Left lung (tissue), 10 donors: Measurements from ENCODE around the gene ERAL1. TPM values are rescaled to one million over a fixed set of nuclear protein-coding genes. Genes with fewer than 3 reads are reported as not detected.
A peak's percentile ranks its signal among the peaks of the same experiment; 100 is the strongest.

Experiments
- ATAC-seq: fragments of 200-7000 bp; cut with Tn5 transposase; one replicate; pipeline ENCODE4 v1.9.1; 2020; ENCODE audit warnings: moderate library complexity
- DNase-seq, 4 donors: peaks; one replicate each; pipeline ENCODE4 v3.0.0-alpha.2; 2013 to 2020
- H3K27ac ChIP-seq, 2 donors: fragments of 200-600 bp; sonication (generic) in 1 of 2; one replicate each; pipeline versions ENCODE4 v1.5.0 to v1.8.0; 2020 to 2021
- H3K27me3 ChIP-seq, 2 donors: fragments of 200-600 bp; sonication (generic) in 1 of 2; one replicate each; pipeline versions ENCODE4 v1.5.0 to v1.8.0; 2020 to 2021
- H3K36me3 ChIP-seq, 2 donors: fragments of 200-600 bp; sonication (generic) in 1 of 2; one replicate each; pipeline versions ENCODE4 v1.5.0 to v1.8.0; 2020 to 2021
- H3K4me1 ChIP-seq, 2 donors: fragments of 200-600 bp; one replicate each; pipeline ENCODE4 v1.8.0; 2021
- H3K4me3 ChIP-seq, 2 donors: fragments of 200-600 bp; sonication (generic) in 1 of 2; one replicate each; pipeline versions ENCODE4 v1.5.0 to v1.8.0; 2020 to 2021; ENCODE audit warnings: mild to moderate bottlenecking in 1 of 2
- H3K9me3 ChIP-seq, 2 donors: fragments of 200-600 bp; sonication (generic) in 1 of 2; one replicate each; pipeline versions ENCODE4 v1.5.0 to v1.8.0; 2020 to 2021
- CTCF ChIP-seq, 2 donors: fragments of 200-600 bp; sonication (generic) in 1 of 2; IDR thresholded peaks; one replicate each; pipeline versions ENCODE4 v1.5.0 to v1.8.0; 2021; ENCODE audit warnings: antibody characterized with exemption in 2 of 2
- intact Hi-C, 2 donors: fragments of 100-400 bp; cut with DNase I; formaldehyde crosslinking; loops; one replicate each; pipeline versions ENCODE4 v1.11.2 to v1.14.2; 2022
- polyA plus RNA-seq, 6 donors: library from polyadenylated mRNA; unstranded; fragments of 120-200 nt; gene quantifications; one replicate each; pipeline ENCODE4 v1.2.1, GENCODE V29; 2013; ENCODE audit not compliant: insufficient read length in 6 of 6
- total RNA-seq, 2 donors: library from RNA; stranded (reverse); fragmentation: NEBNext Ultra II Directional; extraction: Animal tissue kit (Norgen Biotek cat#: 25700); gene quantifications; one replicate each; pipeline ENCODE4 v1.2.1, GENCODE V29; 2021
- donor health status: DM: no; HTN: yes; CAD: no.
- donor health status: DM: no; HTN: no; CAD: no.

ERAL1 gene
- total and polyA plus RNA-seq, 8 donors = 30.0 to 70.1 (median 64.4) TPM

- Histone ChIP-seq H3K4me1 (peaks cover 17 to 74% of the 10 kb centered on the region in 2 donors), H3K9me3 (no peaks in the 10 kb centered on the region), H3K4me3 (peak overlapping the region in 1 of 2 donors; percentile 91), H3K27me3 (no peaks in the 10 kb centered on the region), H3K27ac (peak overlapping the region in 1 of 2 donors; percentile 99), H3K36me3 (no peaks in the 10 kb centered on the region)
- ATAC-seq = no peak
- intact Hi-C loops = no loop called here
- no peak for TF ChIP-seq CTCF (IDR thresholded peaks at IDR 0.05)
- DNase-seq = no peak
Measured at GRCh38 chr17:28898527-28898955, 43.7 kb downstream of the ERAL1 start.

GRCh38 chr17:28899212-28899815 lies 44.5 kb downstream of the ERAL1 start:
- H3K27ac ChIP-seq = peak overlapping the region in 1 of 2 donors; percentile 99
- peaks cover 17 to 70% of the 10 kb centered on the region in 2 donors for H3K4me1 ChIP-seq
- no peak for TF ChIP-seq CTCF (IDR thresholded peaks at IDR 0.05)
- DNase-seq (no peak), ATAC-seq (no peak)
- H3K27me3 ChIP-seq = no peaks in the 10 kb centered on the region
- H3K9me3 ChIP-seq = no peaks in the 10 kb centered on the region
- no peak overlapping the region for H3K4me3 ChIP-seq
- H3K36me3 ChIP-seq = no peaks in the 10 kb centered on the region
- intact Hi-C loops = no loop called here

GRCh38 chr17:28900986-28901726 lies 46.3 kb downstream of the ERAL1 start:
- TF ChIP-seq CTCF (IDR thresholded peaks at IDR 0.05) = no peak
- intact Hi-C loops = loop anchor here in 1 of 2 donors (5.0 kb wide), 1 partner anchor 139 kb away; no protein-coding TSS in a partner anchor
- Histone ChIP-seq H3K4me3 (peak overlapping the region in 1 of 2 donors; percentile 79), H3K36me3 (peaks cover 0 to 9% of the 10 kb centered on the region in 2 donors), H3K4me1 (peaks cover 10 to 53% of the 10 kb centered on the region in 2 donors), H3K9me3 (no peaks in the 10 kb centered on the region), H3K27ac (peak overlapping the region in 1 of 2 donors; percentile 92), H3K27me3 (no peaks in the 10 kb centered on the region)
- ATAC-seq (no peak), DNase-seq (peak in 1 of 4 donors; percentile 58)

- peak in 3 of 4 donors; percentile 35 to 88 (median 55) for DNase-seq
- no peaks in the 10 kb centered on the region for H3K27me3 ChIP-seq
- peak overlapping the region; percentile 54 to 79 for H3K4me3 ChIP-seq
- intact Hi-C loops = loop anchor here in 1 of 2 donors (5.0 kb wide), 1 partner anchor 140 kb away; no protein-coding TSS in a partner anchor
- peaks cover 6 to 46% of the 10 kb centered on the region in 2 donors for H3K4me1 ChIP-seq
- no peak for TF ChIP-seq CTCF (IDR thresholded peaks at IDR 0.05)
- H3K36me3 ChIP-seq = peaks cover 0 to 19% of the 10 kb centered on the region in 2 donors
- H3K9me3 ChIP-seq = no peaks in the 10 kb centered on the region
- peak; percentile 42 for ATAC-seq
- peak overlapping the region; percentile 87 to 92 for H3K27ac ChIP-seq
Measured at GRCh38 chr17:28901866-28902818, 47.3 kb downstream of the ERAL1 start.
